HG03095 (cell line): ENCODE measurements around the gene ARHGAP10.

ENCODE experiments used
- ATAC-seq: cut with Tn5 transposase; IDR thresholded peaks from one replicate; pipeline ENCODE4 v1.9.1; 2021; ENCODE audit warnings: moderate library complexity; ENCODE audit not compliant: unreplicated experiment

Gene ARHGAP10

GRCh38 chr4:147731580-147732517 lies at the start of gene ARHGAP10:
ARHGAP10 (plus strand) TSS chr4:147732088; CDS start chr4:147732302, 214 bp downstream.
- ATAC-seq, result peak; percentile 59

- ATAC-seq, result no peak
These were observed 49.1 kb upstream of the ARHGAP10 start for GRCh38 chr4:147682755-147683154.

- ATAC-seq, result no peak
These were observed 48.7 kb upstream of the ARHGAP10 start for GRCh38 chr4:147683188-147683591.

- peak; percentile 99 for ATAC-seq
These were observed 47.9 kb upstream of the ARHGAP10 start, which contains the start of gene PRMT9 for GRCh38 chr4:147683717-147684700. PRMT9 (minus strand) TSS chr4:147684163; CDS start chr4:147683987, 176 bp downstream.

GRCh38 chr4:147689067-147689466 lies 42.8 kb upstream of the ARHGAP10 start:
- no peak for ATAC-seq

GRCh38 chr4:147691820-147692219 lies 40.1 kb upstream of the ARHGAP10 start:
- no peak for ATAC-seq

GRCh38 chr4:147693218-147693617 lies 38.7 kb upstream of the ARHGAP10 start:
- ATAC-seq, result no peak

GRCh38 chr4:147696866-147697265 lies 35.0 kb upstream of the ARHGAP10 start:
- no peak for ATAC-seq

- ATAC-seq, result no peak
These were observed 27.0 kb upstream of the ARHGAP10 start for GRCh38 chr4:147704846-147705245.

GRCh38 chr4:147707892-147708672 lies 23.8 kb upstream of the ARHGAP10 start:
- ATAC-seq, result peak; percentile 68

GRCh38 chr4:147709999-147710398 lies 21.9 kb upstream of the ARHGAP10 start:
- no peak for ATAC-seq

GRCh38 chr4:147714575-147715401 lies 17.1 kb upstream of the ARHGAP10 start:
- no peak for ATAC-seq

GRCh38 chr4:147717878-147718277 lies 14.0 kb upstream of the ARHGAP10 start:
- peak; percentile 87 for ATAC-seq

- ATAC-seq, result no peak
These were observed 8.6 kb upstream of the ARHGAP10 start for GRCh38 chr4:147723326-147723725.

GRCh38 chr4:147724468-147725201 lies 7.3 kb upstream of the ARHGAP10 start:
- no peak for ATAC-seq

- no peak for ATAC-seq
These were observed 6.2 kb upstream of the ARHGAP10 start for GRCh38 chr4:147725673-147726072.

GRCh38 chr4:147727476-147728028 lies 4.3 kb upstream of the ARHGAP10 start:
- no peak for ATAC-seq

GRCh38 chr4:147730333-147730732 lies 1.6 kb upstream of the ARHGAP10 start:
- no peak for ATAC-seq
